HL-60 (cell line): Measurements from ENCODE around the gene SLC16A13.
A peak's percentile ranks its signal among the peaks of the same experiment; 100 is the strongest.
"Not testable (repeated sequence)": the region's sequence is repeated elsewhere in the genome, so short reads cannot be mapped to it uniquely, and the experiment has no call there.

Source experiments
- DNase-seq, 2 experiments: peaks; one replicate each; pipeline ENCODE4 v3.0.0-alpha.2; 2010 to 2020; ENCODE audit warnings: low read depth in 1 of 2, low spot score in 1 of 2
- H3K27ac ChIP-seq: fragments of 250-450 bp; sonication (Bioruptor Pico); replicated peaks from 2 replicates; pipeline ENCODE4 v1.5.1; 2020; ENCODE audit warnings: mild to moderate bottlenecking, moderate library complexity
- H3K27me3 ChIP-seq: fragments of 250-450 bp; sonication (Bioruptor Pico); 2 replicates; pipeline ENCODE4 v1.5.1; 2021; ENCODE audit warnings: mild to moderate bottlenecking, moderate library complexity; ENCODE audit not compliant: insufficient read depth, poor library complexity, severe bottlenecking
- H3K4me3 ChIP-seq: replicated peaks from 2 replicates; pipeline ENCODE4 v1.5.1; 2011; ENCODE audit warnings: mild to moderate bottlenecking, control low read depth, low read length; ENCODE audit not compliant: insufficient read depth
- CTCF ChIP-seq: IDR thresholded peaks from one replicate; pipeline ENCODE4 v1.5.1; 2011; ENCODE audit warnings: low read length, control low read depth, inconsistent platforms; ENCODE audit not compliant: insufficient read depth
- GABPA ChIP-seq: IDR thresholded peaks from 2 replicates; pipeline ENCODE4 v1.6.1; 2012; ENCODE audit warnings: low read depth
- POLR2AphosphoS5 ChIP-seq: IDR thresholded peaks from 2 replicates; pipeline ENCODE4 v1.6.1; 2012; ENCODE audit warnings: low read depth
- SPI1 ChIP-seq: IDR thresholded peaks from 2 replicates; pipeline ENCODE4 v1.6.1; 2012; ENCODE audit warnings: low read depth, mild to moderate bottlenecking, borderline replicate concordance
- long read RNA-seq: library from polyadenylated mRNA; unstranded; transcript quantifications from one replicate; pipeline ENCODE4 v2.0.0, GENCODE V29; 2020
- TF ChIP-seq, protein P1 (sequence below): IDR thresholded peaks from 2 replicates; pipeline ENCODE4 v1.6.1; 2012; ENCODE audit warnings: low read depth; ENCODE audit not compliant: insufficient replicate concordance

Gene SLC16A13
- long read RNA-seq, partial matches to known transcripts, result 0 of 1 reads
- long read RNA-seq, other reads (novel, unspliced or antisense), result 0 of 1 reads

- Histone ChIP-seq H3K27ac (peak within 1 kb of the TSS; percentile 81), H3K27me3 (no peaks in the 10 kb centered on the region), H3K4me3 (peak within 1 kb of the TSS; percentile 65)
- TF ChIP-seq GABPA (no peak), POLR2AphosphoS5 (peak; percentile 71; the same call in 1 of the 2 replicates), SPI1 (no peak), CTCF (no peak)
- TF ChIP-seq, protein P1, sequence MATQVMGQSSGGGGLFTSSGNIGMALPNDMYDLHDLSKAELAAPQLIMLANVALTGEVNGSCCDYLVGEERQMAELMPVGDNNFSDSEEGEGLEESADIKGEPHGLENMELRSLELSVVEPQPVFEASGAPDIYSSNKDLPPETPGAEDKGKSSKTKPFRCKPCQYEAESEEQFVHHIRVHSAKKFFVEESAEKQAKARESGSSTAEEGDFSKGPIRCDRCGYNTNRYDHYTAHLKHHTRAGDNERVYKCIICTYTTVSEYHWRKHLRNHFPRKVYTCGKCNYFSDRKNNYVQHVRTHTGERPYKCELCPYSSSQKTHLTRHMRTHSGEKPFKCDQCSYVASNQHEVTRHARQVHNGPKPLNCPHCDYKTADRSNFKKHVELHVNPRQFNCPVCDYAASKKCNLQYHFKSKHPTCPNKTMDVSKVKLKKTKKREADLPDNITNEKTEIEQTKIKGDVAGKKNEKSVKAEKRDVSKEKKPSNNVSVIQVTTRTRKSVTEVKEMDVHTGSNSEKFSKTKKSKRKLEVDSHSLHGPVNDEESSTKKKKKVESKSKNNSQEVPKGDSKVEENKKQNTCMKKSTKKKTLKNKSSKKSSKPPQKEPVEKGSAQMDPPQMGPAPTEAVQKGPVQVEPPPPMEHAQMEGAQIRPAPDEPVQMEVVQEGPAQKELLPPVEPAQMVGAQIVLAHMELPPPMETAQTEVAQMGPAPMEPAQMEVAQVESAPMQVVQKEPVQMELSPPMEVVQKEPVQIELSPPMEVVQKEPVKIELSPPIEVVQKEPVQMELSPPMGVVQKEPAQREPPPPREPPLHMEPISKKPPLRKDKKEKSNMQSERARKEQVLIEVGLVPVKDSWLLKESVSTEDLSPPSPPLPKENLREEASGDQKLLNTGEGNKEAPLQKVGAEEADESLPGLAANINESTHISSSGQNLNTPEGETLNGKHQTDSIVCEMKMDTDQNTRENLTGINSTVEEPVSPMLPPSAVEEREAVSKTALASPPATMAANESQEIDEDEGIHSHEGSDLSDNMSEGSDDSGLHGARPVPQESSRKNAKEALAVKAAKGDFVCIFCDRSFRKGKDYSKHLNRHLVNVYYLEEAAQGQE, result peak; percentile 18
- peak; percentile 86 to 92 for DNase-seq
Measured at GRCh38 chr17:7035591-7036368, at the start of gene SLC16A13. Gene SLC16A13 (plus strand): TSS chr17:7036015. CDS start chr17:7036383, 368 bp downstream.

GRCh38 chr17:6986676-6987075, 49.1 kb upstream of the SLC16A13 start:
- Histone ChIP-seq H3K27ac (no peak overlapping the region), H3K27me3 (no peaks in the 10 kb centered on the region), H3K4me3 (no peak overlapping the region)
- no peak for DNase-seq
- TF ChIP-seq SPI1, result no peak
- TF ChIP-seq POLR2AphosphoS5, result no peak
- TF ChIP-seq GABPA, result no peak
- no peak for TF ChIP-seq CTCF
- TF ChIP-seq, protein P1, result no peak

- Histone ChIP-seq H3K4me3 (no peak overlapping the region), H3K27ac (no peak overlapping the region), H3K27me3 (no peaks in the 10 kb centered on the region)
- no peak for DNase-seq
- TF ChIP-seq, protein P1, result no peak
- TF ChIP-seq SPI1, result no peak
- TF ChIP-seq POLR2AphosphoS5, result no peak
- no peak for TF ChIP-seq GABPA
- no peak for TF ChIP-seq CTCF
Measured at GRCh38 chr17:6989779-6990178, 46.0 kb upstream of the SLC16A13 start.

- not testable (repeated sequence) for DNase-seq, H3K4me3 ChIP-seq, H3K27me3 ChIP-seq, H3K27ac ChIP-seq
Measured at GRCh38 chr17:6993613-6994056, 42.2 kb upstream of the SLC16A13 start.
